H1 (cell line): ENCODE data around the gene RBM27. TPM values are rescaled to one million over a fixed set of nuclear protein-coding genes. Genes with fewer than 3 reads are reported as not detected.
"Not testable (repeated sequence)": the region's sequence is repeated elsewhere in the genome, so short reads cannot be mapped to it uniquely, and the experiment has no call there.

Source experiments
- CTCF ChIA-PET: fragments of 300-600 bp; sonication (Branson Sonifier 250); formaldehyde crosslinking; loops from one replicate; lab custom pipeline; 2021; ENCODE audit not compliant: partially characterized antibody; lab: Charles Lee
- POLR2A ChIA-PET: fragments of 300-600 bp; sonication (Branson Sonifier 250); formaldehyde crosslinking; loops from one replicate; lab custom pipeline; 2021; ENCODE audit warnings: inconsistent platforms; ENCODE audit not compliant: partially characterized antibody; lab: Charles Lee
- DNase-seq, 2 experiments: peaks; one replicate each; pipeline versions ENCODE4 v3.0.0 to v3.0.0-alpha.2; 2010 to 2022; ENCODE audit warnings: low spot score in 2 of 2, low read depth in 1 of 2, mixed read lengths in 1 of 2
- FAIRE-seq: peaks from 2 replicates; lab custom pipeline; 2011; peaks lifted over from hg19 to GRCh38; lab: Jason Lieb, UNC
- H2AFZ ChIP-seq: 2 replicates; pipeline ENCODE4 v1.8.1; 2012; ENCODE audit warnings: low read length, inconsistent platforms
- H2AK5ac ChIP-seq: 2 replicates; pipeline ENCODE4 v1.6.1; 2013; ENCODE audit warnings: low read depth, low read length
- H2BK120ac ChIP-seq: replicated peaks from 2 replicates; pipeline ENCODE3; 2013; ENCODE audit warnings: low read depth, low read length, inconsistent platforms
- H2BK12ac ChIP-seq: 2 replicates; pipeline ENCODE4 v1.6.1; 2013; ENCODE audit warnings: low read depth, low read length
- H2BK15ac ChIP-seq: 2 replicates; pipeline ENCODE4 v1.6.1; 2013; ENCODE audit warnings: low read length
- H2BK20ac ChIP-seq: 2 replicates; pipeline ENCODE4 v1.6.1; 2013; ENCODE audit warnings: low read length
- H2BK5ac ChIP-seq: 2 replicates; pipeline ENCODE4 v1.6.1; 2013; ENCODE audit warnings: low read depth, low read length
- H3K14ac ChIP-seq: 2 replicates; pipeline ENCODE4 v1.6.1; 2013; ENCODE audit warnings: inconsistent platforms; ENCODE audit not compliant: insufficient read length
- H3K18ac ChIP-seq: 2 replicates; pipeline ENCODE4 v1.6.1; 2013; ENCODE audit warnings: low read length; ENCODE audit errors: extremely low read depth
- H3K23ac ChIP-seq: 2 replicates; pipeline ENCODE4 v1.6.1; 2013; ENCODE audit warnings: inconsistent platforms; ENCODE audit not compliant: insufficient read length
- H3K23me2 ChIP-seq: 2 replicates; pipeline ENCODE4 v1.6.1; 2013; ENCODE audit warnings: low read depth, low read length
- H3K27ac ChIP-seq: 2 replicates; pipeline ENCODE4 v1.6.1; 2011; ENCODE audit warnings: low read depth, low read length, inconsistent platforms
- H3K27me3 ChIP-seq, 4 experiments: replicated peaks in 1 of 4; 1 replicate in 1 of 4; 2 replicates in 3 of 4; pipeline versions ENCODE4 v1.6.1 to v1.8.1; 2011 to 2013; ENCODE audit warnings: low read length in 3 of 4, mild to moderate bottlenecking in 3 of 4, inconsistent platforms in 2 of 4, mixed read lengths in 2 of 4, moderate library complexity in 1 of 4; ENCODE audit not compliant: control insufficient read depth in 3 of 4, insufficient read depth in 3 of 4; ENCODE audit errors: extremely low read depth in 1 of 4
- H3K36me3 ChIP-seq, 4 experiments: 2 replicates each; pipeline versions ENCODE4 v1.6.1 to v1.8.1; 2011 to 2013; ENCODE audit warnings: mild to moderate bottlenecking in 4 of 4, low read length in 3 of 4, moderate library complexity in 2 of 4, control low read depth in 1 of 4, inconsistent platforms in 1 of 4; ENCODE audit not compliant: insufficient read depth in 4 of 4, control insufficient read depth in 2 of 4
- H3K4ac ChIP-seq: replicated peaks from 2 replicates; pipeline ENCODE3; 2013; ENCODE audit warnings: low read length, low read depth, mixed read lengths, inconsistent platforms; ENCODE audit not compliant: insufficient read length
- H3K4me1 ChIP-seq, 4 experiments: replicated peaks in 1 of 4; 1 replicate in 1 of 4; 2 replicates in 3 of 4; pipeline versions ENCODE4 v1.6.1 to v1.8.1; 2011 to 2013; ENCODE audit warnings: low read length in 3 of 4, inconsistent platforms in 2 of 4, mixed read lengths in 1 of 4; ENCODE audit not compliant: insufficient read depth in 4 of 4, control insufficient read depth in 3 of 4
- H3K4me2 ChIP-seq, 2 experiments: 2 replicates each; pipeline versions ENCODE4 v1.6.1 to v1.8.1; 2011 to 2013; ENCODE audit warnings: low read depth in 2 of 2, low read length in 2 of 2, control low read depth in 1 of 2, inconsistent platforms in 1 of 2, mild to moderate bottlenecking in 1 of 2; ENCODE audit not compliant: insufficient read depth in 1 of 2
- H3K4me3 ChIP-seq, 4 experiments: fragments of 200-600, 300-600 bp in 1 of 4; sonication (generic), shearing (Covaris generic), sonication (Bioruptor Twin) in 1 of 4; 2 replicates each; pipeline versions ENCODE4 v1.5.1 to v1.8.1; 2011 to 2016; ENCODE audit warnings: low read length in 4 of 4, low read depth in 3 of 4, control low read depth in 2 of 4, inconsistent platforms in 2 of 4, mild to moderate bottlenecking in 2 of 4, mixed read lengths in 1 of 4, moderate library complexity in 1 of 4; ENCODE audit not compliant: insufficient read depth in 2 of 4; ENCODE audit errors: extremely low read depth in 1 of 4
- H3K56ac ChIP-seq: replicated peaks from 2 replicates; pipeline ENCODE3; 2013; ENCODE audit warnings: low read depth, mild to moderate bottlenecking, mixed read lengths, low read length, inconsistent platforms; ENCODE audit not compliant: insufficient read length
- H3K79me1 ChIP-seq: 2 replicates; pipeline ENCODE4 v1.6.1; 2013; ENCODE audit warnings: low read depth, low read length, control low read depth
- H3K79me2 ChIP-seq, 2 experiments: 2 replicates each; pipeline versions ENCODE4 v1.6.1 to v1.8.1; 2012 to 2013; ENCODE audit warnings: low read length in 2 of 2, mild to moderate bottlenecking in 2 of 2, inconsistent platforms in 1 of 2; ENCODE audit not compliant: insufficient read depth in 2 of 2, control insufficient read depth in 1 of 2
- H3K9ac ChIP-seq, 4 experiments: replicated peaks in 1 of 4; 1 replicate in 1 of 4; 2 replicates in 3 of 4; pipeline versions ENCODE4 v1.6.1 to v1.8.1; 2011 to 2013; ENCODE audit warnings: low read depth in 3 of 4, low read length in 3 of 4, control low read depth in 2 of 4, mild to moderate bottlenecking in 2 of 4, moderate library complexity in 2 of 4, inconsistent platforms in 1 of 4; ENCODE audit errors: extremely low read depth in 1 of 4
- H3K9me3 ChIP-seq, 2 experiments: 2 replicates each; pipeline versions ENCODE4 v1.6.1 to v1.8.1; 2012 to 2013; ENCODE audit warnings: mild to moderate bottlenecking in 2 of 2, moderate library complexity in 2 of 2, control low read depth in 1 of 2, inconsistent platforms in 1 of 2, low read depth in 1 of 2, low read length in 1 of 2, mixed read lengths in 1 of 2; ENCODE audit not compliant: insufficient read depth in 2 of 2
- H4K20me1 ChIP-seq, 2 experiments: replicated peaks in 1 of 2; 2 replicates each; pipeline versions ENCODE3 to v1.8.1; 2011 to 2013; ENCODE audit warnings: inconsistent platforms in 2 of 2, low read length in 2 of 2, mild to moderate bottlenecking in 1 of 2; ENCODE audit not compliant: insufficient read depth in 2 of 2, control insufficient read depth in 1 of 2
- H4K5ac ChIP-seq: 2 replicates; pipeline ENCODE4 v1.6.1; 2013; ENCODE audit warnings: low read length, low read depth, mixed read lengths, inconsistent platforms; ENCODE audit not compliant: insufficient read length
- H4K8ac ChIP-seq: 2 replicates; pipeline ENCODE4 v1.8.0; 2013; ENCODE audit warnings: mild to moderate bottlenecking, moderate library complexity, low read length, inconsistent platforms; ENCODE audit not compliant: insufficient read depth; ENCODE audit errors: extremely low read depth
- H4K91ac ChIP-seq: replicated peaks from 2 replicates; pipeline ENCODE3; 2013; ENCODE audit warnings: low read length, mixed read lengths, inconsistent platforms; ENCODE audit not compliant: insufficient read length
- WGBS, 2 experiments: shearing (Covaris generic) in 1 of 2; methylation state at CpG; one replicate each; pipeline versions ENCODE4 v1.1.6 to v1.1.7; 2013 to 2015; ENCODE audit warnings: low lambda C conversion rate in 2 of 2, mixed read lengths in 2 of 2, inconsistent platforms in 1 of 2, low coverage in 1 of 2, missing lambda C conversion rate in 1 of 2; ENCODE audit not compliant: insufficient replicate concordance in 2 of 2, insufficient coverage in 1 of 2, insufficient read length in 1 of 2; ENCODE audit errors: extremely low coverage in 1 of 2, missing lambda C conversion rate in 1 of 2; 5-methylcytosine and 5-hydroxymethylcytosine counted together
- polyA plus RNA-seq, 7 experiments: library from polyadenylated mRNA; depleted of rRNA in 3 of 7; stranded (reverse) in 5 of 7; unstranded in 2 of 7; fragments of >200 nt in 5 of 7; fragments of 200-250 nt in 2 of 7; gene quantifications; 1 replicate in 5 of 7; 2 replicates in 1 of 7; 4 replicates in 1 of 7; pipeline versions ENCODE4 v1.2.1 to v1.2.3, GENCODE V29; 2011 to 2013; ENCODE audit warnings: missing spikeins in 2 of 7, mixed read lengths in 2 of 7
- total RNA-seq: library from RNA; stranded (reverse); fragmentation: NEBNext Ultra II Directional; extraction: Animal tissue kit (Norgen Biotek cat#: 25700); gene quantifications from 2 replicates; pipeline ENCODE4 v1.2.1, GENCODE V29; 2021

Gene RBM27
- total and polyA plus RNA-seq, 2 of the 8 experiments (the other 6 are each of a cell fraction or from before 2014, with no cell fraction given), result 13.1 to 42.9 TPM

DNA sequence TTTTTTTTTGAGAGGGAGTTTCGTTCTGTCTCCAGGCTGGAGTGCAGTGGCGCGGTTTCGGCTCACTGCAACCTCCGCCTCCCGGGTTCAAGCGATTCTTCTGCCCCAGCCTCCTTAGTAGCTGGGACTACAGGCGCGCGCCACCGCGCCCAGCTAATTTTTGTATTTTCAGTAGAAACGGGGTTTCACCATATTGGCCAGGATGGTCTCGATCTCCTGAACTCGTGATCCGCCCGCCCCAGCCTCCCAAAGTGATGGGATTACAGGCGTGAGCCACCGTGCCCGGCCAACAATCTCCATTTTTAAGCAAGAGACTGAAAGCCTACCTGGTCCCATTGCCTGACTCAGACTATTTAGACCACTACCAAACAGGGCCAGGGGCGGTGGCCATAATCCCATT lies 20.0 kb upstream of the RBM27 start:
- not testable (repeated sequence) for H3K23me2 ChIP-seq, DNase-seq, H3K56ac ChIP-seq, H2BK20ac ChIP-seq, H3K9me3 ChIP-seq, H4K91ac ChIP-seq, H4K8ac ChIP-seq, H3K27me3 ChIP-seq, H3K79me1 ChIP-seq, H3K23ac ChIP-seq, H3K4me1 ChIP-seq, H2AFZ ChIP-seq, H3K4ac ChIP-seq, H2AK5ac ChIP-seq, H4K20me1 ChIP-seq, H2BK120ac ChIP-seq, H2BK12ac ChIP-seq, H3K14ac ChIP-seq, FAIRE-seq, H3K9ac ChIP-seq, H3K18ac ChIP-seq, H2BK15ac ChIP-seq, H2BK5ac ChIP-seq, H4K5ac ChIP-seq
- POLR2A ChIA-PET, result interaction anchor here (0.6 to 4.9 kb wide), 18 partner anchors 9 to 307 kb away, joined by 3 to 67 read pairs (median 4); partner anchors contain the start of gene RBM27
- H3K4me3 ChIP-seq, result peak overlapping the region in 2 of 4 experiments; percentile 75 to 94; a peak in 3 of 8 replicates
- peaks cover 18 to 40% of the 10 kb centered on the region in 2 experiments for H3K79me2 ChIP-seq
- H3K27ac ChIP-seq, result 0 out of 2 replicates have a peak overlapping the region, but pooled peaks have one; percentile 18
- H3K36me3 ChIP-seq, result peaks cover 0 to 22% (median 4%) of the 10 kb centered on the region in 4 experiments; a peak in 5 of 8 replicates
- 94% methylated on average over 20 of the region's 21 CpGs; no CpG with 5 or more reads in 1 of the 2 experiments for WGBS, 2 experiments
- CTCF ChIA-PET, result interaction anchor here (1.4 kb wide), 1 partner anchor 42 kb away, joined by 3 read pairs; no protein-coding TSS in a partner anchor
- peak overlapping the region; percentile 77 to 81; a peak in 3 of 4 replicates for H3K4me2 ChIP-seq
